IMR-90 (cell line): ENCODE results near the gene RNASE4. TPM values are rescaled to one million over a fixed set of nuclear protein-coding genes. Genes with fewer than 3 reads are reported as not detected.
"Not testable (repeated sequence)": the region's sequence is repeated elsewhere in the genome, so short reads cannot be mapped to it uniquely, and the experiment has no call there.

Experiments used
- ATAC-seq: fragments of 200-7000 bp; cut with Tn5 transposase; 2 replicates; pipeline ENCODE4 v1.9.1; 2020; ENCODE audit warnings: low read depth, mild to moderate bottlenecking, moderate library complexity
- BruUV-seq: library from RNA; stranded (reverse); fragments of 400-500 nt; replicated peaks from 2 replicates; lab custom pipeline; 2021; lab: Mats Ljungman, UMichigan
- CTCF ChIA-PET: fragments of 300-600 bp; formaldehyde crosslinking; extraction: SDS; loops from one replicate; lab custom pipeline; 2021; ENCODE audit warnings: antibody characterized with exemption; lab: Yijun Ruan, JAX
- POLR2A ChIA-PET: fragments of 300-600 bp; sonication (Branson Sonifier 250); formaldehyde crosslinking; loops from one replicate; lab custom pipeline; 2022; ENCODE audit warnings: antibody characterized with exemption; ENCODE audit not compliant: unreplicated experiment; lab: Charles Lee
- DNase-seq: peaks from one replicate; pipeline ENCODE4 v3.0.0; 2013
- H2AFZ ChIP-seq: replicated peaks from 2 replicates; pipeline ENCODE3; 2013; ENCODE audit warnings: low read length, mild to moderate bottlenecking; ENCODE audit not compliant: poor library complexity
- H2AK5ac ChIP-seq: 2 replicates; pipeline ENCODE4 v1.6.1; 2013; ENCODE audit warnings: low read depth, low read length, inconsistent platforms
- H2AK9ac ChIP-seq: replicated peaks from 2 replicates; pipeline ENCODE3; 2013; ENCODE audit warnings: mild to moderate bottlenecking, low read depth, low read length, moderate library complexity; ENCODE audit not compliant: poor library complexity
- H2BK120ac ChIP-seq: 2 replicates; pipeline ENCODE4 v1.6.1; 2013; ENCODE audit warnings: low read depth, low read length, inconsistent platforms
- H2BK15ac ChIP-seq: 3 replicates; pipeline ENCODE4 v1.6.1; 2013; ENCODE audit warnings: low read depth, low read length, inconsistent platforms
- H2BK20ac ChIP-seq: 2 replicates; pipeline ENCODE4 v1.6.1; 2013; ENCODE audit warnings: low read depth, mild to moderate bottlenecking, inconsistent platforms, low read length, moderate library complexity
- H2BK5ac ChIP-seq: 2 replicates; pipeline ENCODE4 v1.6.1; 2013; ENCODE audit warnings: mild to moderate bottlenecking, low read depth, low read length, inconsistent platforms; ENCODE audit not compliant: poor library complexity, severe bottlenecking
- H3K14ac ChIP-seq: replicated peaks from 2 replicates; pipeline ENCODE4 v1.6.1; 2013; ENCODE audit warnings: low read depth, low read length, inconsistent platforms
- H3K18ac ChIP-seq: 2 replicates; pipeline ENCODE4 v1.6.1; 2013; ENCODE audit warnings: low read depth, low read length, control low read depth
- H3K23ac ChIP-seq: 2 replicates; pipeline ENCODE4 v1.6.1; 2013; ENCODE audit warnings: low read depth, low read length, inconsistent platforms
- H3K27ac ChIP-seq: 2 replicates; pipeline ENCODE4 v1.5.1; 2013; ENCODE audit warnings: mild to moderate bottlenecking, control low read depth, low read length; ENCODE audit not compliant: insufficient read depth
- H3K27me3 ChIP-seq: 2 replicates; pipeline ENCODE4 v1.6.1; 2013; ENCODE audit warnings: low read length; ENCODE audit not compliant: control insufficient read depth, insufficient read depth
- H3K36me3 ChIP-seq: 2 replicates; pipeline ENCODE4 v1.6.1; 2013; ENCODE audit warnings: low read length, mixed read lengths; ENCODE audit not compliant: control insufficient read depth, insufficient read depth
- H3K4ac ChIP-seq: 2 replicates; pipeline ENCODE4 v1.6.1; 2013; ENCODE audit warnings: low read depth, low read length, inconsistent platforms
- H3K4me1 ChIP-seq: 2 replicates; pipeline ENCODE4 v1.6.1; 2013; ENCODE audit warnings: low read length, mixed read lengths; ENCODE audit not compliant: control insufficient read depth, insufficient read depth
- H3K4me2 ChIP-seq: 2 replicates; pipeline ENCODE4 v1.6.1; 2013; ENCODE audit warnings: low read depth, mild to moderate bottlenecking, control low read depth, low read length, moderate library complexity
- H3K4me3 ChIP-seq: 2 replicates; pipeline ENCODE4 v1.5.1; 2013; ENCODE audit warnings: low read depth, mild to moderate bottlenecking, control low read depth, low read length, moderate library complexity; ENCODE audit not compliant: insufficient read depth
- H3K56ac ChIP-seq: 2 replicates; pipeline ENCODE4 v1.6.1; 2013; ENCODE audit warnings: low read length, inconsistent platforms; ENCODE audit not compliant: insufficient read depth; ENCODE audit errors: extremely low read depth
- H3K79me1 ChIP-seq, 2 experiments: 2 replicates each; pipeline ENCODE4 v1.6.1; 2013; ENCODE audit warnings: low read length in 2 of 2, inconsistent platforms in 1 of 2, low read depth in 1 of 2
- H3K9ac ChIP-seq: 2 replicates; pipeline ENCODE4 v1.6.1; 2013; ENCODE audit warnings: low read depth, low read length, control low read depth
- H3K9me1 ChIP-seq: 2 replicates; pipeline ENCODE4 v1.6.1; 2013; ENCODE audit warnings: low read length, inconsistent platforms; ENCODE audit not compliant: insufficient read depth
- H3K9me3 ChIP-seq: 2 replicates; pipeline ENCODE4 v1.6.1; 2013; ENCODE audit warnings: low read length; ENCODE audit not compliant: control insufficient read depth, insufficient read depth
- H4K20me1 ChIP-seq: 2 replicates; pipeline ENCODE4 v1.6.1; 2013; ENCODE audit warnings: low read length, inconsistent platforms; ENCODE audit not compliant: insufficient read depth
- H4K5ac ChIP-seq: 2 replicates; pipeline ENCODE4 v1.6.1; 2013; ENCODE audit warnings: mild to moderate bottlenecking, low read depth, low read length, control low read depth
- H4K8ac ChIP-seq, 2 experiments: 2 replicates each; pipeline ENCODE4 v1.6.1; 2013; ENCODE audit warnings: low read depth in 2 of 2, low read length in 2 of 2, control low read depth in 1 of 2, inconsistent platforms in 1 of 2
- H4K91ac ChIP-seq: 2 replicates; pipeline ENCODE4 v1.6.1; 2013; ENCODE audit warnings: low read depth, low read length, inconsistent platforms; ENCODE audit not compliant: insufficient read depth
- WGBS, 2 experiments: methylation state at CpG; one replicate each; pipeline versions ENCODE4 v1.1.5 to v1.1.7; 2013; ENCODE audit warnings: missing lambda C conversion rate in 2 of 2; ENCODE audit not compliant: insufficient read length in 1 of 2; ENCODE audit errors: extremely low coverage in 2 of 2; 5-methylcytosine and 5-hydroxymethylcytosine counted together
- dilution Hi-C: fragments of 300-500 bp; cut with HindIII; formaldehyde crosslinking; loops from one replicate; pipeline ENCODE4 v1.14.3; 2018; ENCODE audit warnings: low sequenced_read_pairs; ENCODE audit not compliant: unreplicated experiment
- in situ Hi-C: fragments of 300-500 bp; cut with MboI; formaldehyde crosslinking; loops from 3 replicates; pipeline ENCODE4 v1.14.3; 2019; ENCODE audit warnings: low sequenced_read_pairs, inconsistent platforms, mixed read lengths
- intact Hi-C: fragments of 100-400 bp; cut with micrococcal nuclease; formaldehyde crosslinking; loops from 2 replicates; pipeline ENCODE4 v1.10.0; 2022
- polyA plus RNA-seq, 3 experiments: library from polyadenylated mRNA; depleted of rRNA; stranded (reverse); fragments of >200 nt; gene quantifications; 2 replicates each; pipeline ENCODE4 v1.2.3, GENCODE V29; 2012; ENCODE audit warnings: low replicate concordance in 1 of 3
- total RNA-seq: library from RNA; depleted of rRNA; stranded (reverse); fragments of >200 nt; gene quantifications from 2 replicates; pipeline ENCODE4 v1.2.3, GENCODE V29; 2012

Gene RNASE4
- total and polyA plus RNA-seq, 2 of the 4 experiments (the other 2 are of a cell fraction) = 10.4 to 11.6 TPM

DNA sequence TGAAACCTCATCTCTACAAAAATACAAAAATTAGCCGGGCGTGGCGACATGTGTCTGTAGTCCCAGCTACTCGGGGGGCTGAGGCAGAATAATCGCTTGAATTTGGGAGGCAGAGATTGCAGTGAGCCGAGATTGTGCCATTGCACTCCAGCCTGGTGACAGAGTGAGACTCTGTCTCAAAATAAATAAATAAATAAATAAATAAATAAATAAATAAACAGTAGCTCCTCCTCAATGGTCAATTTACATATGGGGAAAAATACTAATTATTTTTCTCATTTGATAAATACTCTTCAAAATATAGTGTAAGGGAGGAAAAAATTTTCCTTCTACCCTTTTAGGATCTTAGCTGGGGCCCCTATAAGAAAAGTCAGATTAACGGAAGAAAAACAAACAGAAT lies 53.9 kb downstream of the RNASE4 start:
- H2BK120ac ChIP-seq, H3K18ac ChIP-seq, in situ Hi-C loops, H3K79me1 ChIP-seq, H3K9me1 ChIP-seq, H3K4me2 ChIP-seq, H4K20me1 ChIP-seq, H3K23ac ChIP-seq, H3K4me3 ChIP-seq, DNase-seq, H3K27me3 ChIP-seq, H3K56ac ChIP-seq, H2AFZ ChIP-seq, H2BK20ac ChIP-seq, H2AK9ac ChIP-seq, H4K5ac ChIP-seq, H3K36me3 ChIP-seq, CTCF ChIA-PET, ATAC-seq, H3K4ac ChIP-seq, POLR2A ChIA-PET, H2AK5ac ChIP-seq, H3K9ac ChIP-seq, H4K91ac ChIP-seq, H2BK15ac ChIP-seq, H3K14ac ChIP-seq, H4K8ac ChIP-seq, H3K9me3 ChIP-seq, H2BK5ac ChIP-seq, H3K4me1 ChIP-seq, dilution Hi-C loops, intact Hi-C loops, H3K27ac ChIP-seq, BruUV-seq: not testable (repeated sequence)
- no CpG with 5 or more reads among the region's 7 CpGs for WGBS, 2 experiments
